DOHH2 (cell line): ENCODE data around the gene BRCA2.

ENCODE experiments used
- H3F3A ChIP-seq: fragments of 200-600 bp; sonication (generic), shearing (Covaris generic); 2 replicates; pipeline ENCODE4 v1.6.0; 2016; ENCODE audit warnings: antibody characterized with exemption, mild to moderate bottlenecking; ENCODE audit not compliant: control insufficient read depth, insufficient read depth
- H3K27ac ChIP-seq: fragments of 200-600 bp; sonication (generic); 2 replicates; pipeline ENCODE4 v1.5.1; 2014; ENCODE audit warnings: low read depth, mild to moderate bottlenecking, low read length, moderate library complexity
- H3K27me3 ChIP-seq: fragments of 200-600 bp; sonication (generic); 2 replicates; pipeline ENCODE4 v1.6.1; 2014; ENCODE audit warnings: mild to moderate bottlenecking, low read length, mixed read lengths; ENCODE audit not compliant: control insufficient read depth
- H3K36me3 ChIP-seq: fragments of 200-600 bp; sonication (generic); 2 replicates; pipeline ENCODE4 v1.6.1; 2014; ENCODE audit warnings: mild to moderate bottlenecking, low read length, moderate library complexity, mixed read lengths; ENCODE audit not compliant: control insufficient read depth
- H3K4me1 ChIP-seq: fragments of 200-600 bp; sonication (generic); 2 replicates; pipeline ENCODE4 v1.6.1; 2014; ENCODE audit warnings: mild to moderate bottlenecking, low read length, mixed read lengths; ENCODE audit not compliant: control insufficient read depth
- H3K4me2 ChIP-seq: fragments of 200-600 bp; sonication (generic); 2 replicates; pipeline ENCODE4 v1.6.0; 2014; ENCODE audit warnings: mild to moderate bottlenecking, low read length, moderate library complexity
- H3K4me3 ChIP-seq: fragments of 200-600 bp; sonication (generic); 2 replicates; pipeline ENCODE4 v1.5.1; 2014; ENCODE audit warnings: mild to moderate bottlenecking, low read length, mixed read lengths
- H3K79me2 ChIP-seq: fragments of 200-600 bp; sonication (generic); 2 replicates; pipeline ENCODE4 v1.6.1; 2014; ENCODE audit warnings: mild to moderate bottlenecking, low read length, mixed read lengths; ENCODE audit not compliant: control insufficient read depth
- H3K9me2 ChIP-seq: fragments of 200-600 bp; sonication (generic); replicated peaks from 2 replicates; pipeline ENCODE4 v1.6.1; 2014; ENCODE audit warnings: mild to moderate bottlenecking, low read length, mixed read lengths; ENCODE audit not compliant: control insufficient read depth
- H3K9me3 ChIP-seq: fragments of 200-600 bp; sonication (generic); 2 replicates; pipeline ENCODE4 v1.6.1; 2014; ENCODE audit warnings: antibody characterized with exemption, low read length, mixed read lengths; ENCODE audit not compliant: control insufficient read depth, insufficient read depth
- H4K20me1 ChIP-seq: fragments of 200-600 bp; sonication (generic); 2 replicates; pipeline ENCODE4 v1.6.0; 2014; ENCODE audit warnings: low read depth, mild to moderate bottlenecking, antibody characterized with exemption, low read length, moderate library complexity; ENCODE audit not compliant: control insufficient read depth, insufficient read depth
- CTCF ChIP-seq: fragments of 200-600 bp; sonication (generic); IDR thresholded peaks from one replicate; pipeline ENCODE4 v1.5.1; 2014; ENCODE audit warnings: antibody characterized with exemption, mild to moderate bottlenecking, low read depth, low read length; ENCODE audit not compliant: poor library complexity, severe bottlenecking
- EZH2phosphoT487 ChIP-seq: fragments of 200-600 bp; sonication (generic); IDR thresholded peaks from 2 replicates; pipeline ENCODE4 v1.6.1; 2017; ENCODE audit warnings: borderline replicate concordance, mild to moderate bottlenecking, antibody characterized with exemption, low read length, moderate library complexity, mixed read lengths

BRCA2 gene

GRCh38 chr13:32330441-32330840, 15.1 kb downstream of the BRCA2 start:
- Histone ChIP-seq H3F3A (peaks cover 2% of the 10 kb centered on the region), H3K9me2 (no peaks in the 10 kb centered on the region), H3K27ac (no peak overlapping the region), H3K4me2 (no peak overlapping the region), H3K4me3 (no peak overlapping the region), H3K36me3 (peaks cover 92% of the 10 kb centered on the region), H3K9me3 (no peaks in the 10 kb centered on the region), H3K79me2 (peaks cover 22% of the 10 kb centered on the region), H3K27me3 (no peaks in the 10 kb centered on the region), H3K4me1 (no peaks in the 10 kb centered on the region), H4K20me1 (no peaks in the 10 kb centered on the region)
- TF ChIP-seq EZH2phosphoT487, result no peak
- TF ChIP-seq CTCF, result no peak

GRCh38 chr13:32334671-32335070, 19.4 kb downstream of the BRCA2 start:
- no peak overlapping the region for H3K4me3 ChIP-seq
- peaks cover 98% of the 10 kb centered on the region for H3K36me3 ChIP-seq
- H3K27me3 ChIP-seq, result no peaks in the 10 kb centered on the region
- no peak overlapping the region for H3K4me2 ChIP-seq
- H3K79me2 ChIP-seq, result peaks cover 22% of the 10 kb centered on the region
- TF ChIP-seq CTCF, result no peak
- no peak for TF ChIP-seq EZH2phosphoT487
- H3K4me1 ChIP-seq, result no peaks in the 10 kb centered on the region
- no peaks in the 10 kb centered on the region for H3K9me2 ChIP-seq
- no peaks in the 10 kb centered on the region for H3K9me3 ChIP-seq
- no peaks in the 10 kb centered on the region for H3F3A ChIP-seq
- no peak overlapping the region for H3K27ac ChIP-seq
- H4K20me1 ChIP-seq, result no peaks in the 10 kb centered on the region

- Histone ChIP-seq H3K9me3 (no peaks in the 10 kb centered on the region), H3F3A (no peaks in the 10 kb centered on the region), H3K4me2 (no peak overlapping the region), H3K9me2 (no peaks in the 10 kb centered on the region), H3K27ac (no peak overlapping the region), H3K79me2 (peaks cover 22% of the 10 kb centered on the region), H3K36me3 (peaks cover 78% of the 10 kb centered on the region), H3K27me3 (no peaks in the 10 kb centered on the region), H3K4me1 (no peaks in the 10 kb centered on the region), H4K20me1 (no peaks in the 10 kb centered on the region), H3K4me3 (no peak overlapping the region)
- TF ChIP-seq EZH2phosphoT487, result no peak
- no peak for TF ChIP-seq CTCF
These were observed 25.6 kb downstream of the BRCA2 start for GRCh38 chr13:32340914-32341313.

GRCh38 chr13:32347651-32348050, 32.3 kb downstream of the BRCA2 start:
- H3K9me3 ChIP-seq, result no peaks in the 10 kb centered on the region
- no peak overlapping the region for H3K27ac ChIP-seq

More at GRCh38 chr13:32347651-32348050, 32.3 kb downstream of the BRCA2 start:
- no peak overlapping the region for H3K4me3 ChIP-seq
- H3K36me3 ChIP-seq, result peaks cover 82% of the 10 kb centered on the region
- H3F3A ChIP-seq, result no peaks in the 10 kb centered on the region; the same call in 1 of the 2 replicates
- H3K4me1 ChIP-seq, result no peaks in the 10 kb centered on the region
- no peaks in the 10 kb centered on the region for H3K27me3 ChIP-seq
- TF ChIP-seq CTCF (no peak), EZH2phosphoT487 (no peak)
- no peaks in the 10 kb centered on the region for H4K20me1 ChIP-seq
- no peak overlapping the region for H3K4me2 ChIP-seq
- H3K79me2 ChIP-seq, result peaks cover 12% of the 10 kb centered on the region
- no peaks in the 10 kb centered on the region for H3K9me2 ChIP-seq
